Measurements from ENCODE around the gene TAC4. TPM values are rescaled to one million over a fixed set of nuclear protein-coding genes. Genes with fewer than 3 reads are reported as not detected.

TAC4 gene
- total RNA-seq, 1 donor from 2014 or later: not detected

DNA sequence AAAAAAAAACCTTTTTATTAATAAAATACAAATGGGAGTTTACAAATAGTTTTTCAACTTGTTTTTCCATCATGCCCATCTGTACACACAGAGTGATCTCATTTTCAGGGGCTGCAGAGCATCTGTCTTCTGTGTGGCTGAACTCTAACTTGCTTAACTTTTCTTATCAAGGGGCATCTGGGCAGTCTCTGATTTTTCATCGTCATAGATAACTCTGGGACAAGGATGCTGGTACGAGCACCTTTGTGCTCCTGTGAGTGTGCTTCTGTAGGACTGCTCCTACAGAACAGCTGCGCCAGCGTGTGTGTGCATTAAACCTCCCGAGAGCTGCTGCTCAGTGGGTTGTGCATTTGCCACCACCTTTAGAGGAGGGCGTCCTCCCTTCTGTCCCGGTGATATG, 34.6 kb upstream of the TAC4 start:
- Mint-ChIP-seq H3K4me3 (no peak overlapping the region), H3K27me3 (ENCODE audit: insufficient read depth) (peaks cover 34% of the 10 kb centered on the region), H3K27ac (no peak overlapping the region), H3K4me1 (ENCODE audit: low read depth) (peaks cover 7% of the 10 kb centered on the region), H3K36me3 (ENCODE audit: low read depth) (no peaks in the 10 kb centered on the region), H3K9me3 (no peaks in the 10 kb centered on the region)
- DNase-seq (ENCODE audit: low spot score): no peak
- intact Hi-C loops (cut with micrococcal nuclease): no loop called here

DNA sequence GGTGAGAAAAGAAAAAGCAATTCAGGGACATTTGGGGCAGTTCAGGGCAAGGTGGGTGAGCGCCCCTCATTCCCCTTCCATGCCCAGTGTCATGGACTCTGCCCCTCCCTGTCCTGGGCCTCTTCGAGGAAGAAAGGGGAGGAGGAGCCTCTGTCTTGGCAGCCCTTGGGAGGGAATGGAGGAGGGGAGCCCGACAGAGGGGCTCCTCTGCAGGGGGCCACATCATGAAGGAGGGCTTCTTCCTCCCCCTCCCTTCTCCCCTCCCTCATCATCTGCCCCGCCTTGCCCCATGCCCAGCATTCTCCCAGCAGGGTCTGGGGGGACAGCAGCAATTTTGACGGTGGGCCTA, 33.2 kb upstream of the TAC4 start:
- no peak for DNase-seq (ENCODE audit: low spot score)
- H3K4me1 Mint-ChIP-seq (ENCODE audit: low read depth): peaks cover 7% of the 10 kb centered on the region
- H3K4me3 Mint-ChIP-seq: no peak overlapping the region
- peaks cover 34% of the 10 kb centered on the region for H3K27me3 Mint-ChIP-seq (ENCODE audit: insufficient read depth)
- H3K27ac Mint-ChIP-seq: no peak overlapping the region
- H3K9me3 Mint-ChIP-seq: no peaks in the 10 kb centered on the region
- H3K36me3 Mint-ChIP-seq (ENCODE audit: low read depth): no peaks in the 10 kb centered on the region
- intact Hi-C loops (cut with micrococcal nuclease): loop anchor here (2.0 kb wide), 1 partner anchor 72 kb away; no protein-coding TSS in a partner anchor

DNA sequence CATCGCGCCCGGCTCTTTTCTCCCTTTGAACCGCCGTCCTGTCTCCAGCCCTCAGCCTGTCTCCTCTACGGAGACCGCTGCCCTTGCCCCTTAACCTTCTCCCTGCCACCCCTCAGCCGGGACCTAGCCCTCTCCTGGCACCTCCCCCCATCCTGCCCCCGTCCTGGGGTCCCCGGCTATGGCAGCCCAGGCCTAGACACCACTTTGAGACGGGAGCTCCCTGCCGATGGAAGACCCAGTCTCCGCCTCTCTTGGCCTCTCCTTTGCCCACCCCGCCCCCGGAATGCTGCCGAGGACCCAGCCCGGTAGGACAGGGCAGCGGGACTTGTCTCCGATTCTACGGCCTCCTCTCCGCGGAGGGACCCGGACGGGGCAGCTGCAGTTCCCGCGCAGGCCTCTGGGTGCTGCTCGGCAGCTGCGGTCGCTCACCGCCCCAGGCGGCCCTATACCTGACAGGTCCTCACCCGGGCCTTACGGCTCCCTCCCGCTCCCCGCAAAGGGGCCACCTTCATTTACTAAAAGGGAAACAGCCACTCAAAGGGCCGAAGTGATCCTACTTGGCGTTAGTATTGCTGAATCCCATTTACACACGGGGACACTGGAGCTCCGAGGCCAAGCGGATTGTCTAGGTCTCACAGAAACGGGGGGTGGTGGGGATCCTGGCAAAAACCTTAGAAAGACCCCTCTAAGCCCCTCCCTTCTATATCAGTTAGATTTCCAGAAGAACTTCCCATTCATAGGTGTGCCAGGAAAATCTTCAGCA, 32.6 kb upstream of the TAC4 start:
- Mint-ChIP-seq H3K9me3 (no peaks in the 10 kb centered on the region), H3K4me1 (ENCODE audit: low read depth) (peaks cover 7% of the 10 kb centered on the region), H3K27me3 (ENCODE audit: insufficient read depth) (peaks cover 36% of the 10 kb centered on the region), H3K27ac (no peak overlapping the region), H3K36me3 (ENCODE audit: low read depth) (no peaks in the 10 kb centered on the region), H3K4me3 (no peak overlapping the region)
- intact Hi-C loops (cut with micrococcal nuclease): loop anchor here (1.0 to 2.0 kb wide), 2 partner anchors 72 to 118 kb away; no protein-coding TSS in a partner anchor
- DNase-seq (ENCODE audit: low spot score): peak; percentile 61

DNA sequence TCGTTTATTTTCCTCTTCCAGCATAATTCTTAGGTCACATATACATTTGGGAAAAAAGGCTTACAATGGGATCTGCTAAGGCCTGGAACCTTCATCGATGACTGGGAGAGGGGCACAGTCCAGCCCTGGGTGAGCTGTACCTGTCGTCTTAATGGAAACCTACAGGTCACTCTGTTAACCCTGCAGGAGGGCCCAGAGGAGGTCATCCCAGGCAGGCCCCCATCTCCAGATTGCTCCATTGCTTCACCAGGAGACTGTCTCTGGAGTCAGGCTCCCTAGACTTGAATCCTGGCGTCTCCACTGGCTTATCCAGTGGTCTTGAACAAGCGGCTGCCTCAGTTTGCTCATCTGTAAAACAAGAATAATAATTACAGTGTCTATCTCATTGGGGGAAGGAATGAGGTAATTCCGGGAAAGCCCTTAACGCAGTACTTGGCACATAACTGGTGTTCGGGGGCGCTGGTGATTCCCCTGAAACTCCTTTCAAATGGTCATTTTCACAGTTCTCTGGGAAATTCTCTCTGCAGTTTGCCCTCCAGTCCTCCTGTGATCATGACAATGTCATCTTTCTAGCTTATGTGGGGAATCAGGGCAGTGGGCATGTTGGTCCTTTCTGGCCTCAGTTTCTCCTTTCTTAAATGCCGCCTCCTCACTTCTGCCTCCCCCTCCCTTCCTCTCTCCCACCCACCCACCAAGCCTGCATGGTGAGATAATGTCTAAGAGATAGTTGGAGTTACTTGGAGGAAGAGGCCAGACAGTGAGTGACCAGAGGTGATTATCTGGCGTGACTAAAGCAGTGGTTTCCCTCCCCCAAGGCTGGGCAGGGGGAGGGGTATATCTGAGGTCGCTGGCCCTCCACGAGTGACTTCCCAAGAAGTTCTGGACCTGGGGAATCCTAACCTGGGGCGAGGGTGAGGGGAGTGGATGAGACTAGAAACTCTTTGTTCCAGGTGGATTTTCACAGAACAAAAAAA, 31.3 kb upstream of the TAC4 start:
- Mint-ChIP-seq H3K4me1 (ENCODE audit: low read depth) (peaks cover 7% of the 10 kb centered on the region), H3K27me3 (ENCODE audit: insufficient read depth) (peaks cover 35% of the 10 kb centered on the region), H3K27ac (no peak overlapping the region), H3K4me3 (no peak overlapping the region), H3K9me3 (no peaks in the 10 kb centered on the region), H3K36me3 (ENCODE audit: low read depth) (no peaks in the 10 kb centered on the region)
- DNase-seq (ENCODE audit: low spot score): no peak
- intact Hi-C loops (cut with micrococcal nuclease): no loop called here

DNA sequence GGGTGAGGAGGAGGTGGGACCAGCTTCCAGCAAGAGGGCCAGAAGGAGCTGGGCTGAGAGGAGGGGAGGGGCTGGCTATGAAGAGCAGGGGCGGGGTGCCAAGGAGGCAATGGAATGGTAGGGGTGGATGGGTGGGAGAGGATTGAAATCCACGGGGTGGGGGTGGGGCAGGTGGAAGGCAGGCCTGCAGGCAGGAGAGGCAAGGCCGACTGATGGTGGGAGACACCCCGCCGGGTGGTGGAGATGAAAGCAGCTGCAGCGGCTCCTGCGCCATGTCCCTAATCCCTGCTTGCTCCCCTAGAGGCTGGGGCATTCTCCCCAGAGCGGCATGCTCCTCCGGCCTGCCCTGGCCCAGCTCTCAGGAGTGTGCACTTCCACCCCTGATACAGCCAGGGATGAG, 27.8 kb upstream of the TAC4 start:
- Mint-ChIP-seq H3K4me3 (no peak overlapping the region), H3K9me3 (no peaks in the 10 kb centered on the region), H3K27me3 (ENCODE audit: insufficient read depth) (peaks cover 27% of the 10 kb centered on the region), H3K36me3 (ENCODE audit: low read depth) (no peaks in the 10 kb centered on the region), H3K27ac (no peak overlapping the region), H3K4me1 (ENCODE audit: low read depth) (peaks cover 11% of the 10 kb centered on the region)
- no peak for DNase-seq (ENCODE audit: low spot score)
- intact Hi-C loops (cut with micrococcal nuclease): no loop called here

DNA sequence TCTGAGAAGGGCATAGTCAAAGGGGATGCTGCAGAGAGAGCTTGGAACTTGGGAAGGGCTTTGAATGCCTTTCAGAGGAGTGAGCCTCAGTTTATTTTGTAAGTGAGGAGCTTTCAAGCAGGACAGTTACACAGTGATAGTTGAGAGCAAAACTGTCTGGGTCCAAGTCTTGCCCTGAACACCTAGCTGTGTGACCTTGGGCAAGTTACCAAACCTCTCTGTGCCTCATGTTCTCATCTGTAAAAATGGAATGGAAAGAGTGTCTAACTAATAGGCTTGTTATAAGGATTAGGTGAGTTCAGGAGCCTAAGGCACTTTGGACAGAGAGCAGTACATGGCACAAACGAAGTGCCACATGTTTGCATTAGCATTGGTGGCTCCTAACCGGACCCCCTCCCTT, 27.0 kb upstream of the TAC4 start:
- peaks cover 6% of the 10 kb centered on the region for H3K4me1 Mint-ChIP-seq (ENCODE audit: low read depth)
- H3K9me3 Mint-ChIP-seq: no peaks in the 10 kb centered on the region
- intact Hi-C loops (cut with micrococcal nuclease): no loop called here
- no peak overlapping the region for H3K4me3 Mint-ChIP-seq
- H3K27ac Mint-ChIP-seq: no peak overlapping the region
- H3K27me3 Mint-ChIP-seq (ENCODE audit: insufficient read depth): peaks cover 19% of the 10 kb centered on the region
- DNase-seq (ENCODE audit: low spot score): no peak
- H3K36me3 Mint-ChIP-seq (ENCODE audit: low read depth): no peaks in the 10 kb centered on the region

DNA sequence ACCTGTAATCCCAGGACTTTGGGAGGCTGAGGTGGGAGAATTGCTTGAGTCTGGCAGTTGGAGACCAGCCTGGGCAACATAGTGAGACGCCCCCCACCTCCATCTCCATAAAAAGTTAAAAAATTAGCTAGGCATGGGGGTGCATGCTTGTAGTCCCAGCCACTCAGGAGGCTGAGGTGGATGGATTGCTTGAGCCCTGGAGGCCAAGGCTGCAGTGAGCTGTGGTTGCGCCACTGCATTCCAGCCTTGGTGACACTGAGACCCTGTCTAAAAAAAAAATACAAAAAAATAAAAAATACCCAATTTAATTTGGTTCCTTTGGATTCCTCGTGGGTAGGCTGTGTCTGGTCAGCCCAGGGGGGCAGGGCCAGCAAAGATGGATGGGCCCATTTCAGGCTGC, 26.1 kb upstream of the TAC4 start:
- no peaks in the 10 kb centered on the region for H3K9me3 Mint-ChIP-seq
- H3K36me3 Mint-ChIP-seq (ENCODE audit: low read depth): no peaks in the 10 kb centered on the region
- H3K4me1 Mint-ChIP-seq (ENCODE audit: low read depth): peaks cover 6% of the 10 kb centered on the region
- H3K27me3 Mint-ChIP-seq (ENCODE audit: insufficient read depth): peaks cover 11% of the 10 kb centered on the region
- no peak overlapping the region for H3K27ac Mint-ChIP-seq
- intact Hi-C loops (cut with micrococcal nuclease): no loop called here
- H3K4me3 Mint-ChIP-seq: no peak overlapping the region
- DNase-seq (ENCODE audit: low spot score): no peak

DNA sequence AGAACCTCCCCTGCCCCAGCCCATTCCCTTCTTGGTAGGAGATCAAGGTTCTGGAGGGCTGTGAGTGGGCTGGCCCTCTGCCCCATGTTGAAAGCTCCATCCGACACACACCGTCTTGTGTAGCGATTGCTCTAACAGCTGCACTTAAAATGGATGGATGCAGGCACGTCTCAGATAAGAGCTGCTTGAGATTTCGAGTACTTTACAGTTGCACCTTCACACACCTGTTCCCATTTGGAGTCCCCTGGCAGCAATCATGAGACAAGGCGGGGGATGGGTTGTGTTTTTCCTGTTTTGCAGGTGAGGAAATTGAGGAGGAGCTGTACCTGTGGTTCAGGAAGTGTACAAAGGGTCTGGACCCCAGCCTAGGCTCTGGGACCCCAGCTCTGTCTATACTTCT, 25.6 kb upstream of the TAC4 start:
- DNase-seq (ENCODE audit: low spot score): no peak
- Mint-ChIP-seq H3K4me1 (ENCODE audit: low read depth) (peaks cover 6% of the 10 kb centered on the region), H3K4me3 (no peak overlapping the region), H3K27me3 (ENCODE audit: insufficient read depth) (peaks cover 9% of the 10 kb centered on the region), H3K36me3 (ENCODE audit: low read depth) (no peaks in the 10 kb centered on the region), H3K9me3 (no peaks in the 10 kb centered on the region), H3K27ac (no peak overlapping the region)
- intact Hi-C loops (cut with micrococcal nuclease): no loop called here

DNA sequence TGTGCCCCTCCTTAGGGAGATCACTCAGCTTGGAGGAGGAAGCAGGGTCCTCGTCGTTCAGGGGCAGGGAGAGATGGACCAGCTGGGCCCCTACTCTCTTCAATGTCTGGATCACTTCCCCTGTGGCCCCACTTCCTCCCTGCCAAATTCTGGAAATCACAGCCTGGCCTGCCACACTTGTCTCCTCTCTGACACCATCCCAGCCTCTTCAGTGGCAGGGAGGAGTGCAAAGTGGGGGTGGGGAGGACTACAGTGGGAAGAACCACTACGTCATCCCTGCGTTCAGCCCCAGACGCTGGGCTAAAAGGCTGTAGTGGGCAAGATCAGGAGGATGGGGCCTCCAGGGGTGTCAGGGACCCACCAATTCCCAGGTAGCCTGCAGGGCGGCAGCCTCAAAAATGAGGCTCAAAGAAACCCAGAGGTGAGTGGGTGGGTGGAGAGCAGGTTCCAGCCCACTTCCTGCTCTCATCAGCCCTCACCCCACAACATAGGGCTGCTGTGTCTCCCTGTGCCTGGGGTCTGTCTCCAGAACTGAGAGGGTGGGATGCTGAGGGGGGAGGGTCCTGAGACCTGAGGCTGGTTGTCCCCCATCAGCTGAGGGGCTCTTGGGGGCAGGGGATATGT, 25.0 kb upstream of the TAC4 start:
- H3K36me3 Mint-ChIP-seq (ENCODE audit: low read depth): no peaks in the 10 kb centered on the region
- H3K4me3 Mint-ChIP-seq: no peak overlapping the region
- intact Hi-C loops (cut with micrococcal nuclease): no loop called here
- no peak overlapping the region for H3K27ac Mint-ChIP-seq
- H3K4me1 Mint-ChIP-seq (ENCODE audit: low read depth): peaks cover 6% of the 10 kb centered on the region
- no peak for DNase-seq (ENCODE audit: low spot score)
- H3K27me3 Mint-ChIP-seq (ENCODE audit: insufficient read depth): peaks cover 9% of the 10 kb centered on the region
- no peaks in the 10 kb centered on the region for H3K9me3 Mint-ChIP-seq

DNA sequence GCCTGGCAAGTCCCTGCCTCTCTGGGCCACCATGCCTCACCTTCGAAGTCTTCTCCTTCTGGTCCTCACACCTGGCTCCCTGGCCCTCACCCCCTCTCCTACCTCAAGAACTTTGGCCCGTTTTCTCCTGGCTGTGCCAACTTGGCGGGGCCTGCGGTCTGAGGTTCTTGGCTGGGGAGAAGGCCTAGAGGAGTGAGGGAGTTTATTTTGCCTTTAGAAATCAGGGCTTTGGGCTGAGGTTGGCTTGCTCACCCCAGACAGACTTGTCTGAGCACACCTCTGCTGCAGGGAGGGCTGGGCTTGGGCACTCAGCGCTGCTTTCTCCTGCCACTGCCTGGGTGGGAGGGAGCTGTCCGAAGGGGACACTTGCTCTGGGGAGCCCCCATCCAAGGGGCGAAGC, 23.3 kb upstream of the TAC4 start:
- Mint-ChIP-seq H3K9me3 (no peaks in the 10 kb centered on the region), H3K27me3 (ENCODE audit: insufficient read depth) (peaks cover 9% of the 10 kb centered on the region), H3K27ac (no peak overlapping the region), H3K4me3 (no peak overlapping the region), H3K36me3 (ENCODE audit: low read depth) (no peaks in the 10 kb centered on the region), H3K4me1 (ENCODE audit: low read depth) (peaks cover 6% of the 10 kb centered on the region)
- intact Hi-C loops (cut with micrococcal nuclease): no loop called here
- DNase-seq (ENCODE audit: low spot score): no peak

DNA sequence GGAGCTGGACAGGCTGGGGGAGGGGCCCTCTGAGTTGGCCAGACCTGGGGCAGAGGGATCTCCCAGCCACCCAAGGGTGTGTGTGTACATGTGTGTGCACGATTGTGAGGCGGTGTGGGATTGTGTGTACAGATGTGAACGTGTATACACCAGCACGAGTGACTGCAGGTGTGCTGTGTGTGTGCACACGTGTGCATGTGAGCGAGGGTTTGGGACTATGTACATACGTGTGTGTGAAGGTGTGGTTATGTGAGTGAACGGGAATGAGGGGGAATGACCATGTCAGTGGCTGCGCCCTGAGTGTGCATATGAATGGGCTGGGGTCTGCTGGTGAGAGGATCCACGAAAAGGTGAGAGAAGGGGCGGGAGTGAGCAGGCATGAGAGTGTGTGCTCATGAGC, 22.4 kb upstream of the TAC4 start:
- no peak overlapping the region for H3K27ac Mint-ChIP-seq
- no peak for DNase-seq (ENCODE audit: low spot score)
- peaks cover 5% of the 10 kb centered on the region for H3K27me3 Mint-ChIP-seq (ENCODE audit: insufficient read depth)
- no peak overlapping the region for H3K4me3 Mint-ChIP-seq
- peaks cover 6% of the 10 kb centered on the region for H3K4me1 Mint-ChIP-seq (ENCODE audit: low read depth)
- no peaks in the 10 kb centered on the region for H3K9me3 Mint-ChIP-seq
- no peaks in the 10 kb centered on the region for H3K36me3 Mint-ChIP-seq (ENCODE audit: low read depth)
- intact Hi-C loops (cut with micrococcal nuclease): no loop called here

DNA sequence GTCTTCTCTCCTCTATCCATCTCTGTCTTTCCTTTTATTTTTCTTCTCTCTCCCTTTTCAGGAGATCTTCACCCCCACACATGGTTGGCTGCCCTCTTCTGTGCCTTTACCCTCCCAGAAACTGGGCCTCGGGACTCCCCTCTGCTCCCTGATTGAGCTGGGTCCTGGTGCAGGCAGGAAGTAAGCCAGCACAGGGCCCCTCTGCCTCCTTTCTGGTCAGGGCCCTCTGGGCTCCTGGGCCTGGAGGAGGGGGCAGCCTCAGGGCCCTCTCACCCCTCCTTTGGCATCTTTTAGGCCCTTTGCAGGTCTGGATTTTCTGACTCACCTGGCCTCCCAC, 21.1 kb upstream of the TAC4 start:
- H3K36me3 Mint-ChIP-seq (ENCODE audit: low read depth): no peaks in the 10 kb centered on the region

DNA sequence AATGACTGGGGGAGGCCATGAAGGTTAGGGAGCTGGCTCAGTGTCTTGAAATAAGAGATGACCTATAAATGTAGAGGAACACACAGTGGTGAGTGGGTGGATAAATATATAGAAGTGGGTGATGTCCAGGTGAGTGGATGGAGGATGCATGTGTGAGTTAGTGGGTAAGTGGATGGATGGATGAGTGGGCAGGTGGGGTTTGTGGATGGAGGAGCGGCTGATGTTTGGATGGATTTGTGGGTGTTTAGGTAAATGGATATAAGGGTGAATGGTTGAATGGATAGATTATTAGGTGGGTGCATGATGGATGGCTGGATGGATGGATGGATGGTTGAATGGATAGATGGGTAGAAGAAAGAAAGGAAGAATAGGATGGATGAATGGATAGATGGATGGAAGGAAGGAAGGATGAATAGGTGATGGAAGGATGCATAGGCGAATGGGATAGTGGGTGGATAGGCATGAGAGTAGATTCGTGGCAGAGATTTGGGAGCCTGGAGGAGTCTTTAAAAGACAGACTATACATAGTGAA, 19.1 kb upstream of the TAC4 start:
- Mint-ChIP-seq H3K27me3 (ENCODE audit: insufficient read depth) (peaks cover 5% of the 10 kb centered on the region), H3K27ac (no peak overlapping the region), H3K4me3 (no peak overlapping the region), H3K9me3 (no peaks in the 10 kb centered on the region), H3K4me1 (ENCODE audit: low read depth) (no peaks in the 10 kb centered on the region), H3K36me3 (ENCODE audit: low read depth) (no peaks in the 10 kb centered on the region)
- no peak for DNase-seq (ENCODE audit: low spot score)
- intact Hi-C loops (cut with micrococcal nuclease): no loop called here

More for the DNA sequence above, 21.1 kb upstream of the TAC4 start:
- H3K27ac Mint-ChIP-seq: no peak overlapping the region
- H3K27me3 Mint-ChIP-seq (ENCODE audit: insufficient read depth): peaks cover 5% of the 10 kb centered on the region
- no peak overlapping the region for H3K4me3 Mint-ChIP-seq
- no peaks in the 10 kb centered on the region for H3K9me3 Mint-ChIP-seq
- H3K4me1 Mint-ChIP-seq (ENCODE audit: low read depth): peaks cover 6% of the 10 kb centered on the region
- DNase-seq (ENCODE audit: low spot score): no peak
- intact Hi-C loops (cut with micrococcal nuclease): no loop called here
